ENCODE measurements around the gene POMZP3. TPM values are rescaled to one million over a fixed set of nuclear protein-coding genes. Genes with fewer than 3 reads are reported as not detected.
"Not testable (repeated sequence)": the region's sequence is repeated elsewhere in the genome, so short reads cannot be mapped to it uniquely, and the experiment has no call there.

The POMZP3 gene
- total RNA-seq, 1 donor from 2014 or later = 3.3 TPM

- not testable (repeated sequence) for DNase-seq
These were observed 40.3 kb downstream of the POMZP3 start for GRCh38 chr7:76586585-76587315.

DNA sequence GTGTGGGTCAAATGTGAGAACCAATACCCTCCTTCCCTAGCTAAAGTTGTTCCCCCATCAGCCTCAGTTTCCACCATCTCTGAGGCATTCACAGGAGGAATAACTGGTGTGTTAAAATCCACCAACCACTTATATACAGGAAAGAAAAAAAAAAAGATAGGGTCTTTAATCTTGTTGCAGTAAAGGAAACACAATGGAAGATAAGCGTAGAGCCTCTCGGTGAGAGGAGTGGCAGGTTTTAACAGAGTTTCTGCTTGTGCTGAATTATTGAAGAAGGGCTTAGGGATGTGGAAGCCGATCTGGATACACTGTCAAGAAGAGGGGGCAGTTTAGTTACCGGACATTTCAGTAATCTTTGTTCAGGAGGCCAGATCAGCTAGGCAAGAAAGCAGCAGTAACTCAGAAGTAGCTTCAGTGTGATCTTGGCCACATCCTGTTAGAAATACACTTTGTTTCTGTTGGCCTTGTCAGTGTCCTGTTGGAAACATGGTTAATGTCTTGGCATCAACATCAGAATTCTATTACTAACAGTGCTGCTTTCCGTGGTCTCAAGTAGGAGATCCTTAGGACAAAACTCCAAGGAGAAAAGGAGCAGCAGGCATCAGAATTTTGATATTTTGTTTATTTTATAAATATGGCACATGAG, 43.3 kb downstream of the POMZP3 start:
- not testable (repeated sequence) for DNase-seq

DNA sequence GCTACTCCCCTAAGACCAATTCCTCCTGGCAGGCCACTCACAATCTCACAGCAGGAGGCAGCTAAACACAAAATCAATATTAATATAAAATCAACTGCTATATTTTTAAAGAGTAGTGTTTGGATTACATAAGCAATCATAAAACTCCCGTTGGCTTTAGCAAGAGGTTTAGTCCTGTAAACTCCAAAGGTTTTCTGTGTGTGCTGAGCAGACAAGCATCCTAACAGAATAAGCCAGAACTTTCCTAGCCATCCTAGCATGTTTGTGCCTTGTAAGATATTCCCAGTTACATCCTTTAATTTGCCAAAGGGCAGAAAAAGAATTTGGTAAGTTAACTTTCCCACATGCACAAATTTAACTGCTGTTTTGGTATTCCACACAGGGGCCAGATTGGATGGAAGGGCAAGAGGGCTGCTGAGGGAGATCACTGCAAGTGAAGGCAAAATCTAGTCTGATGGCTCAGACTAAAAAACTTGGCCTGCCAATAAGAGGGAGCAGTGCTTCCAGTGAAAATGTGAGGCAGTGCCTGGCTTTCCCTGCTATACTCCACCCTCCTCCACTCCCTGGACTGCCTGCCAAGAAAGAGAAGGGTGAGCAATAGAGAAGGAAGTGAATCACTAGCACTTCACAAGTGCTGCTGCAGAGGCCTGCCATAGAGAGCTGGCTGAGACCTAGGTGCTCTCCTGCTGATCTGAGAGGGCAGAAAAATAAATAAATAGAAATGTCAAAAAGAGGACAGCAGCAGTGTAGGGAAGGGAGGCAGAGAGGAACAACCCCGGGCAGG, 44.0 kb downstream of the POMZP3 start:
- peak; percentile 72 for DNase-seq

GRCh38 chr7:76575919-76576655, 51.0 kb downstream of the POMZP3 start:
- DNase-seq = not testable (repeated sequence)

DNA sequence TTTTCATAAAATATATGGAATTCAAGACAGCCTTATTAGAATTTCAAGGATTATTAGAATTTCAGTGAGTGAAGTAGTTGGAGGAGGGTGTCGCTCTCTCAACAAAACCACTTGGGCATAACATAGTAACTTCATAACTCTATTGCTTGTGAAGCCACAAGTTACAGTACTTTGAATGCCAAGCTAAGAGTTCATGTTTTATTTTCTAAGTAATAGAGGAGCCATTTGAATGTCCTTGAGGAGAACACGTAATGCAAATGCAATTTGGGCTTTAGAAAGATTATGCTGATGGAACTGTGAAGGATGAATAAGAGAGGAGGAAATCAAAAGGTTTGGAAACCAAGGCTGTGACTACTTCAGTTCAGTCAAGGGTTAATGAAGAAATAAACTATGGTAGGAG, 51.6 kb downstream of the POMZP3 start:
- not testable (repeated sequence) for DNase-seq

- DNase-seq = not testable (repeated sequence)
These were observed 54.8 kb downstream of the POMZP3 start for GRCh38 chr7:76572296-76572695.

DNA sequence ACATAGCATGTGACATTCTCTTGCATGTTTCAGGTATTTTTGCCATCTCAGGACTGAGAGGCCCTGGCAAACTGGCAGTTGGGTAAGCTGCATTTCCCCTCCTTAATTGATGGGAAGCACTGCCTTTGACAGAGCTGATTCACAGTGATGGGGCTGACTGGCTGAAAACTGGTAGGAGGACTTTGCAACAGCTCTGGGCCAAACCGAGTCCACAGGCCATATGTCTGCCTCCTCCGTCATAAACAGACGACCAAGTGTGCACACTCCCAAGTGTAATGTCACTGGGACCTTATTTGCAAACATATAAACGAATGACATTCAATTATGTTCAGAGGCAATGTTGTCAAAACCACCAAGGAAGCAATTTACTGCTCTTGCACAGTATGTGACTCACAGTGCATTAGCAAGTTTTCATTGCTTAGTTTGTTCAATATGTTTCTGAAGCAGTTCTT, 56.7 kb downstream of the POMZP3 start:
- DNase-seq = peak; percentile 11

DNA sequence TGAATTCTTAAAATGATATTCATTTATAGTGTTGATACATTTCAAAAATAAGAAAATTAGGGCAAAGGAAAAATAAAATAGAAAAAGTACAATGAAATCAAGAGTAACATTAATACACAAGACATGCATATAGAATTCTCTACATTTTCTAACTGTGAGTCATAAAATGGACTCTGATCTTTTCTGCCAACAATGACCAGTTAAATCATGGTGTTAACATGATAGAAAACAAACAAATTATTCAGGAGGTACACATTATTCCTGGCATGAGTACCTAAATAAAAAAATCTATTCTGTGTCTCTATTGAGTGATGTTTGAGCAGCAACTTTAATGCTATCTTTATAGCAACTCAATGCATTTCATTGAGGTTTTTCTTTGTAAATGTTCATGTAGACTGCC, 58.3 kb downstream of the POMZP3 start:
- DNase-seq = not testable (repeated sequence)

DNA sequence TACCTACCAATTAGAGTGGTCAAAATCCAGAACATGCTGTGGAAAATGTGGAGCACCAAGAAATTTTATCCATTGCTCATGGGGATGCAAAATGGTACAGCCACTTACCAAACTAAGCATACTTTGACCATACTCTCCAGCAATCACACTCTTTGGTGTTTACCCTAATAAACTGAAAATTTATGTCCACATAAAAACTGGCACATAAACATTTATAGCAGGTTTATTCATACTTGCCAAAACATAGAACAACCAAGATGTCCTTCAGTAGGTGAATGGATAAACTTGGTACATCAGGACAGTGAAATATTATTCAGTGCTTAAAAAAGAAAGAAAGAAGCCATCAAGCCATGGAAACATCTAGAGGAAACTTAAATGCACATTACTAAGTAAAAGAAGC, 59.3 kb downstream of the POMZP3 start:
- not testable (repeated sequence) for DNase-seq

DNA sequence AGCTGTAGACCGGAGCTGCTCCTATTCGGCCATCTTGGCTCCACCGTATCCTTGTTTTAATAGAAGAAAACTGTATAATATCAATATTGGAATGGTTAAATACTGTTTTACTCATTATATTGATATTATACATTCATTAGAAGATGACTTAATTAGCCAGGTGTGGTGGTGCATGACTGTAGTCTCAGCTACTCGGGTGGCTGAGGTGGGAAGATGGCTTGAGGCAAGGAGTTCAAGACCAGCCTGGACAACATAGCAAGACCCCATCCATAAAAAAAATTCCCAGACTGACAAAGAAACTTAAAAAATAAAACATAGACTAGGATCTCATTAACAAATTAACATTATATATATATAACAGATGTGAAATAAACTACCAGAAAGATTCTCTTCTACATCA, 59.8 kb downstream of the POMZP3 start:
- DNase-seq = not testable (repeated sequence)

DNA sequence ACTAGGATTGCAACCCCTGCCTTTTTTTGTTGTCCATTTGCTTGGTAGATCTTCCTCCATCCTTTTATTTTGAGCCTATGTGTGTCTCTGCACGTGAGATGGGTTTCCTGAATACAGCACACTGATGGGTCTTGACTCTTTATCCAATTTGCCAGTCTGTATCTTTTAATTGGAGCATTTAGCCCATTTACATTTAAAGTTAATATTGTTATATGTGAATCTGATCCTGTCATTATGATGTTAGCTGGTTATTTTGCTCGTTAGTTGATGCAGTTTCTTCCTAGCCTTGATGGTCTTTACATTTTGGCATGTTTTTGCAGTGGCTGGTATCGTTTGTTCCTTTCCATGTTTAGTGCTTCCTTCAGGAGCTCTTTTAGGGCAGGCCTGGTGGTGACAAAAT, 62.1 kb downstream of the POMZP3 start:
- DNase-seq = not testable (repeated sequence)

GRCh38 chr7:76561342-76561741, 65.7 kb downstream of the POMZP3 start:
- not testable (repeated sequence) for DNase-seq

DNA sequence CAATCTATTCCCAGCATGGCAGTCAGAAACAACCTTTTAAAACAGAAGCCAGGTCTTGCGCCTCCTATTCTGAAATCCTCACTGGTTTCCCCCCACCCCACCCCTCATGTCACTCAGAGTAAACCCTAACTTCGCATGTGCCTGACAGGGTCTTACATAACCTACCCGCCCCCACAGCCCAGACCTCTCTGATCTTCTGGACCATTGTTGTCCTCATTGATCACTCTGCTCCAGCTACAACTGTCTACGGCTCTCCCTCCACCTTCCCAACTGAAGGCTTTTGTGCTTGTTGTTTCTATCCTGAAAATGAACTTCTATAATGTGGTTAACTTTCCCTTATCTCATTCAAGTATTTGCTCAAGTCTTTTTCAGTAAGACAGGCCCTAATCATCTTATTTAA, 66.9 kb downstream of the POMZP3 start:
- DNase-seq = not testable (repeated sequence)

Other genes starting within 250 kb of the POMZP3 start
- gene SSC4D, start 217.6 kb downstream of the POMZP3 start, total RNA-seq = 0.94 TPM
- 1.4 TPM for gene ZP3, start 202.3 kb downstream of the POMZP3 start, total RNA-seq
- gene DTX2, start 165.6 kb downstream of the POMZP3 start, total RNA-seq = 5.9 TPM
- not detected for gene UPK3B, start 116.7 kb downstream of the POMZP3 start, total RNA-seq
- not detected for gene SPDYE16, start 84.0 kb downstream of the POMZP3 start, total RNA-seq

Data from occipital lobe (tissue), 2 donors.